ENCODE results near the gene XRRA1. TPM values are rescaled to one million over a fixed set of nuclear protein-coding genes. Genes with fewer than 3 reads are reported as not detected.

The XRRA1 gene
- total RNA-seq, 1 experiment from 2014 or later = 23.5 TPM

DNA sequence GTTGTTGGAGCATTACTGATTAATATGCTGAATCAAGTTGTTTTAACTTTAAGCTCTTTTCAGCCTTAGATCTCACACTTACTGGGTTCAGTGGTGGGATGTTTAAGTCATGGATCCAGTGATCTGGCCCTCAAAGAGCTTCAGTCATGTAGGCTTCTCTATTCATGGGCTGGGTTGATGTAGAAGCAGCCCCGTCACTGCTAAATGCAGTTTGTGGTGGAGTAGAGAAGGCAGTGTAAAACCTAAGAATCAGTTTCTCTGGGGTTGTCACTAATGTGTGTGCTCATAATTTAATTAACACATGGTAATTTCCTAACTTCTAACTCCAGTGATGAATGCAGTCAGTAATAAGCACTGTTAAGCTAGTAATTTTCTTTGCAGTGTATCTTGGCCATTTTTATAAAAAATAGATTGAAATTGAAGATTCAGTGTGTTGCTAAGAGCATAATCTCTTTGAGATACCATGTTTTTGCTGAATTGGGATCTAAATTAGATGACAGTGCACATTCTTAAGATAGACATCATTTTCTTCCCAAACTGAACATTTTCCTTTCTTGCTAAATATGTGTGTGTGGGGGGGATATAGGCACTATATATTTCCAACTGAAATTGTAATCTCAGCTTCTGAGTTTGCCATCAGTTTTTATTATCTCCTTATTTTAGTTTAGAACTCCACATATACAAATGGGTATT is 9.2 kb upstream of the XRRA1 start:
- H3K9me3 ChIP-seq (ENCODE audit: low read length) = no peaks in the 10 kb centered on the region
- H4K20me1 ChIP-seq (ENCODE audit: low read length) = peaks cover 54% of the 10 kb centered on the region; the same call in 1 of the 2 replicates
- TF ChIP-seq EZH2phosphoT487 (IDR thresholded peaks at IDR 0.05; ENCODE audit: borderline replicate concordance, low read length) (no peak), EZH2 (IDR thresholded peaks at IDR 0.05; ENCODE audit: low read length, unreplicated experiment) (no peak)
- TF ChIP-seq, protein P1, sequence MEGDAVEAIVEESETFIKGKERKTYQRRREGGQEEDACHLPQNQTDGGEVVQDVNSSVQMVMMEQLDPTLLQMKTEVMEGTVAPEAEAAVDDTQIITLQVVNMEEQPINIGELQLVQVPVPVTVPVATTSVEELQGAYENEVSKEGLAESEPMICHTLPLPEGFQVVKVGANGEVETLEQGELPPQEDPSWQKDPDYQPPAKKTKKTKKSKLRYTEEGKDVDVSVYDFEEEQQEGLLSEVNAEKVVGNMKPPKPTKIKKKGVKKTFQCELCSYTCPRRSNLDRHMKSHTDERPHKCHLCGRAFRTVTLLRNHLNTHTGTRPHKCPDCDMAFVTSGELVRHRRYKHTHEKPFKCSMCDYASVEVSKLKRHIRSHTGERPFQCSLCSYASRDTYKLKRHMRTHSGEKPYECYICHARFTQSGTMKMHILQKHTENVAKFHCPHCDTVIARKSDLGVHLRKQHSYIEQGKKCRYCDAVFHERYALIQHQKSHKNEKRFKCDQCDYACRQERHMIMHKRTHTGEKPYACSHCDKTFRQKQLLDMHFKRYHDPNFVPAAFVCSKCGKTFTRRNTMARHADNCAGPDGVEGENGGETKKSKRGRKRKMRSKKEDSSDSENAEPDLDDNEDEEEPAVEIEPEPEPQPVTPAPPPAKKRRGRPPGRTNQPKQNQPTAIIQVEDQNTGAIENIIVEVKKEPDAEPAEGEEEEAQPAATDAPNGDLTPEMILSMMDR (conservative IDR thresholded peaks at IDR 0.05; ENCODE audit: low read depth, low read length) = no peak
- DNase-seq (no peak), ATAC-seq (no peak)
- no peaks in the 10 kb centered on the region for H3K9me2 ChIP-seq (replicated peaks; ENCODE audit: low read length)
- no TSS peak for BruUV-seq (replicated peaks)
- no peak overlapping the region for H3K27ac ChIP-seq (ENCODE audit: low read length)
- intact Hi-C loops (cut with micrococcal nuclease) = no loop called here
- H3K79me2 ChIP-seq (ENCODE audit: low read length) = peaks cover 99% of the 10 kb centered on the region
- H3K9ac ChIP-seq (ENCODE audit: low read length) = no peak overlapping the region
- H3K27me3 ChIP-seq (ENCODE audit: low read length) = no peaks in the 10 kb centered on the region
- H3F3A ChIP-seq (ENCODE audit: low read length, unreplicated experiment) = no peaks in the 10 kb centered on the region
- peaks cover 35% of the 10 kb centered on the region for H3K36me3 ChIP-seq (ENCODE audit: low read depth, low read length)
- no peak overlapping the region for H2AFZ ChIP-seq (ENCODE audit: low read length)
- ChIA-PET CTCF (no interaction called here), POLR2A (ENCODE audit: unreplicated experiment) (interaction anchor here (0.6 kb wide), 1 partner anchor 1446 kb away, joined by 3 read pairs; no protein-coding TSS in a partner anchor)
- H3K4me1 ChIP-seq (ENCODE audit: insufficient read depth, low read length) = no peaks in the 10 kb centered on the region
- no peak overlapping the region for H3K4me2 ChIP-seq (ENCODE audit: low read length)
- H3K4me3 ChIP-seq (ENCODE audit: low read length) = no peak overlapping the region

DNA sequence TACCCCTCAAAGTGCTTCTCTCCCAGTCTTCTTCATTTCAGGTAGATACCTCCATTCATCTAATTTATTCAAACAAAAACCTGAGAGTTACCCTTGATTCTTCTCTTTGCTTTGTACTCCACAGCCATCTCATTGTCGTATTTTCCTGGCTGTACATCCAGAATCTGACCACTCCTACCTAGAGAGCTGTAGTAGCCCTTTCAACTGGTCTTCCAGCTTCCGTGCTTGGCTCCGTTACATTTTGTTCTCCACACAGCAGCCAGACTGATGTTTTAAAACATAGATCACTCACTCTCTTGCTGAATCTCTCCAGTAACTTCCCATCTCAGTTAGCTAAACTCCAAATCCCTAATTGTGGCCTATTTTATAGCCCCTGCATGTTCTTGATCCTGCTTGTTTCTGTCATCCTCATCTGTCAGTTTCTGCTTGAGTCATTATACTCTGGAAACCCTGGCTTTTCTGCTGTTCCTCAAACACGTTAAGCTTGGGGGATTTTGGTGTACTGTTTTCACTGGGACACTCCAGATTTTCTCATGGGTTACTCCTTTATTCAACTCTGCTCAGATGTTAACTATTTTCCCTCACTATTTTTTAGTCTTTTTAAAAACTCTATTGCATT is 7.6 kb upstream of the XRRA1 start:
- H3K9me2 ChIP-seq (replicated peaks; ENCODE audit: low read length) = no peaks in the 10 kb centered on the region
- ChIA-PET POLR2A (ENCODE audit: unreplicated experiment) (no interaction called here), CTCF (no interaction called here)
- H3F3A ChIP-seq (ENCODE audit: low read length, unreplicated experiment) = no peaks in the 10 kb centered on the region
- no peak overlapping the region for H2AFZ ChIP-seq (ENCODE audit: low read length)
- no peak for ATAC-seq
- H3K36me3 ChIP-seq (ENCODE audit: low read depth, low read length) = peaks cover 36% of the 10 kb centered on the region
- H3K4me3 ChIP-seq (ENCODE audit: low read length) = no peak overlapping the region
- H3K27me3 ChIP-seq (ENCODE audit: low read length) = no peaks in the 10 kb centered on the region
- H3K79me2 ChIP-seq (ENCODE audit: low read length) = peaks cover 99% of the 10 kb centered on the region
- no peak for DNase-seq
- peaks cover 48% of the 10 kb centered on the region; the same call in 1 of the 2 replicates for H4K20me1 ChIP-seq (ENCODE audit: low read length)
- no peaks in the 10 kb centered on the region for H3K9me3 ChIP-seq (ENCODE audit: low read length)
- no peaks in the 10 kb centered on the region for H3K4me1 ChIP-seq (ENCODE audit: insufficient read depth, low read length)
- H3K4me2 ChIP-seq (ENCODE audit: low read length) = no peak overlapping the region
- H3K9ac ChIP-seq (ENCODE audit: low read length) = no peak overlapping the region
- BruUV-seq (replicated peaks) = no TSS peak
- TF ChIP-seq EZH2 (IDR thresholded peaks at IDR 0.05; ENCODE audit: low read length, unreplicated experiment) (no peak), EZH2phosphoT487 (IDR thresholded peaks at IDR 0.05; ENCODE audit: borderline replicate concordance, low read length) (no peak)
- TF ChIP-seq, protein P1 (conservative IDR thresholded peaks at IDR 0.05; ENCODE audit: low read depth, low read length) = no peak
- H3K27ac ChIP-seq (ENCODE audit: low read length) = no peak overlapping the region
- intact Hi-C loops (cut with micrococcal nuclease) = no loop called here

DNA sequence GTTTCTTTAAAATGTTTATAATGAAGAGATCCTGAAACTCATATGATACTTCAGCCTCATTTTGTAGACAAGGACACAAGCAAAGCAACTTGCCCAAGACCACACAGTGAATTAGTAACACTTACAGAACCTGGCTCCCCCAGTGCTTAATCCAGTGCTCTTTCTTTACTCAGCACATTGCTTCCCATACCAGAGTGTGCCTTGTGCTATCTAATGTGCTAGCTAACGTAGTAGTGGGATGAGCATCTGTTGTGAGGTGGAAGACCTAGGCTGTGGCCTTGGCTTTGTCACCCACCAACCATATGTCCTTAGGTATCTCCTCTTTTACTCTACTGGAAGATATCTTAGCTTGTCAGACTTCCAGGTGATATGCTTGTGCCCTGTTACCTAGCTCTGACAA is 5.3 kb upstream of the XRRA1 start:
- Histone ChIP-seq H3F3A (ENCODE audit: low read length, unreplicated experiment) (no peaks in the 10 kb centered on the region), H3K79me2 (ENCODE audit: low read length) (peaks cover 99% of the 10 kb centered on the region), H3K9me3 (ENCODE audit: low read length) (no peaks in the 10 kb centered on the region), H3K4me1 (ENCODE audit: insufficient read depth, low read length) (peaks cover 13% of the 10 kb centered on the region), H3K27me3 (ENCODE audit: low read length) (no peaks in the 10 kb centered on the region), H2AFZ (ENCODE audit: low read length) (no peak overlapping the region), H3K27ac (ENCODE audit: low read length) (no peak overlapping the region), H3K36me3 (ENCODE audit: low read depth, low read length) (peaks cover 41% of the 10 kb centered on the region), H3K9ac (ENCODE audit: low read length) (no peak overlapping the region), H3K4me2 (ENCODE audit: low read length) (no peak overlapping the region), H4K20me1 (ENCODE audit: low read length) (peaks cover 47% of the 10 kb centered on the region; the same call in 1 of the 2 replicates), H3K9me2 (replicated peaks; ENCODE audit: low read length) (no peaks in the 10 kb centered on the region), H3K4me3 (ENCODE audit: low read length) (no peak overlapping the region)
- TF ChIP-seq EZH2 (IDR thresholded peaks at IDR 0.05; ENCODE audit: low read length, unreplicated experiment) = no peak
- TF ChIP-seq, protein P1 (conservative IDR thresholded peaks at IDR 0.05; ENCODE audit: low read depth, low read length) = no peak
- TF ChIP-seq EZH2phosphoT487 (IDR thresholded peaks at IDR 0.05; ENCODE audit: borderline replicate concordance, low read length) = no peak
- intact Hi-C loops (cut with micrococcal nuclease) = no loop called here
- BruUV-seq (replicated peaks) = no TSS peak
- ChIA-PET CTCF (no interaction called here), POLR2A (ENCODE audit: unreplicated experiment) (no interaction called here)
- DNase-seq = no peak
- ATAC-seq = no peak

Data from PC-3 (cell line).